Neural cell (in vitro differentiated cells): ENCODE results near the gene PFDN2. TPM values are rescaled to one million over a fixed set of nuclear protein-coding genes. Genes with fewer than 3 reads are reported as not detected.

ENCODE experiments used
- H2AFZ ChIP-seq: fragments of 200-600, 300-800 bp; sonication (generic), shearing (Covaris generic); 2 replicates; pipeline ENCODE4 v1.6.0; 2014; ENCODE audit warnings: low read depth, mild to moderate bottlenecking, antibody characterized with exemption, low read length, moderate library complexity
- H3F3A ChIP-seq: fragments of 200-600 bp; shearing (Covaris generic); 2 replicates; pipeline ENCODE4 v1.6.1; 2016; ENCODE audit warnings: mild to moderate bottlenecking, moderate library complexity, mixed read lengths, antibody characterized with exemption, low read length; ENCODE audit not compliant: insufficient read depth, poor library complexity, severe bottlenecking
- H3K27ac ChIP-seq: fragments of 200-600, 300-800 bp; sonication (generic), shearing (Covaris generic); 2 replicates; pipeline ENCODE4 v1.5.1; 2014; ENCODE audit warnings: mild to moderate bottlenecking, low read length, moderate library complexity
- H3K27me3 ChIP-seq: fragments of 300-800, 200-600 bp; sonication (generic), shearing (Covaris generic); 2 replicates; pipeline ENCODE4 v1.6.0; 2014; ENCODE audit warnings: mild to moderate bottlenecking, low read depth, low read length, moderate library complexity; ENCODE audit not compliant: insufficient read depth
- H3K36me3 ChIP-seq: fragments of 300-800, 200-600 bp; sonication (generic), shearing (Covaris generic); 2 replicates; pipeline ENCODE4 v1.5.1; 2014; ENCODE audit warnings: mild to moderate bottlenecking, antibody characterized with exemption, low read length, moderate library complexity; ENCODE audit not compliant: insufficient read depth
- H3K4me2 ChIP-seq: fragments of 300-800, 200-600 bp; sonication (generic), shearing (Covaris generic); 2 replicates; pipeline ENCODE4 v1.6.0; 2014; ENCODE audit warnings: mild to moderate bottlenecking, low read length
- H3K4me3 ChIP-seq: fragments of 300-800, 200-600 bp; sonication (generic), shearing (Covaris generic); 2 replicates; pipeline ENCODE4 v1.5.1; 2014; ENCODE audit warnings: mild to moderate bottlenecking, low read length, moderate library complexity
- H3K79me2 ChIP-seq: fragments of 200-600 bp; shearing (Covaris generic); replicated peaks from 2 replicates; pipeline ENCODE4 v1.6.0; 2014; ENCODE audit warnings: mild to moderate bottlenecking, low read length, moderate library complexity; ENCODE audit not compliant: insufficient read depth
- H3K9ac ChIP-seq: fragments of 300-800, 200-600 bp; sonication (generic), shearing (Covaris generic); 2 replicates; pipeline ENCODE4 v1.6.1; 2016; ENCODE audit warnings: mild to moderate bottlenecking, low read length, mixed read lengths
- H3K9me2 ChIP-seq: fragments of 200-600 bp; shearing (Covaris generic); 2 replicates; pipeline ENCODE4 v1.6.1; 2016; ENCODE audit warnings: mild to moderate bottlenecking, low read length, mixed read lengths; ENCODE audit not compliant: insufficient read depth
- H3K9me3 ChIP-seq: fragments of 200-600, 300-800 bp; sonication (generic), shearing (Covaris generic); 2 replicates; pipeline ENCODE4 v1.6.1; 2016; ENCODE audit warnings: mild to moderate bottlenecking, mixed run types, low read length, moderate library complexity, mixed read lengths
- H4K20me1 ChIP-seq: fragments of 200-600 bp; shearing (Covaris generic); 2 replicates; pipeline ENCODE4 v1.6.1; 2016; ENCODE audit warnings: mild to moderate bottlenecking, mixed run types; ENCODE audit not compliant: insufficient read depth
- EP300 ChIP-seq: fragments of 450-650 bp; conservative IDR thresholded peaks from 2 replicates; pipeline ENCODE4 v1.6.1; 2014; ENCODE audit warnings: antibody characterized with exemption, mild to moderate bottlenecking, moderate library complexity; ENCODE audit not compliant: poor library complexity, severe bottlenecking
- EZH2 ChIP-seq: fragments of 200-600, 300-800 bp; shearing (Covaris generic), sonication (generic); IDR thresholded peaks from 2 replicates; pipeline ENCODE4 v1.6.1; 2014; ENCODE audit warnings: antibody characterized with exemption, low read length, borderline replicate concordance, mild to moderate bottlenecking; ENCODE audit not compliant: insufficient read depth, poor library complexity, severe bottlenecking
- MXI1 ChIP-seq: fragments of 450-650 bp; conservative IDR thresholded peaks from 2 replicates; pipeline ENCODE4 v1.6.1; 2014; ENCODE audit warnings: antibody characterized with exemption, mild to moderate bottlenecking; ENCODE audit not compliant: poor library complexity, severe bottlenecking
- POLR2AphosphoS5 ChIP-seq: IDR thresholded peaks from 2 replicates; pipeline ENCODE4 v1.6.1; 2012
- RAD21 ChIP-seq: fragments of 450-650 bp; conservative IDR thresholded peaks from 2 replicates; pipeline ENCODE4 v1.6.1; 2014; ENCODE audit warnings: antibody characterized with exemption, mild to moderate bottlenecking, moderate library complexity
- TAF1 ChIP-seq: IDR thresholded peaks from 2 replicates; pipeline ENCODE4 v1.6.1; 2012; ENCODE audit warnings: low read depth
- polyA plus RNA-seq: library from polyadenylated mRNA; depleted of rRNA; stranded (reverse); fragments of >200 nt; gene quantifications from 2 replicates; pipeline ENCODE4 v1.2.3, GENCODE V29; 2014
- TF ChIP-seq, protein P1 (sequence below): fragments of 450-650 bp; IDR thresholded peaks from 2 replicates; pipeline ENCODE4 v1.5.1; 2014; ENCODE audit warnings: antibody characterized with exemption, mild to moderate bottlenecking, moderate library complexity; ENCODE audit not compliant: poor library complexity, severe bottlenecking

Gene PFDN2
- polyA plus RNA-seq, 1 donor from 2014 or later: 193 TPM

DNA sequence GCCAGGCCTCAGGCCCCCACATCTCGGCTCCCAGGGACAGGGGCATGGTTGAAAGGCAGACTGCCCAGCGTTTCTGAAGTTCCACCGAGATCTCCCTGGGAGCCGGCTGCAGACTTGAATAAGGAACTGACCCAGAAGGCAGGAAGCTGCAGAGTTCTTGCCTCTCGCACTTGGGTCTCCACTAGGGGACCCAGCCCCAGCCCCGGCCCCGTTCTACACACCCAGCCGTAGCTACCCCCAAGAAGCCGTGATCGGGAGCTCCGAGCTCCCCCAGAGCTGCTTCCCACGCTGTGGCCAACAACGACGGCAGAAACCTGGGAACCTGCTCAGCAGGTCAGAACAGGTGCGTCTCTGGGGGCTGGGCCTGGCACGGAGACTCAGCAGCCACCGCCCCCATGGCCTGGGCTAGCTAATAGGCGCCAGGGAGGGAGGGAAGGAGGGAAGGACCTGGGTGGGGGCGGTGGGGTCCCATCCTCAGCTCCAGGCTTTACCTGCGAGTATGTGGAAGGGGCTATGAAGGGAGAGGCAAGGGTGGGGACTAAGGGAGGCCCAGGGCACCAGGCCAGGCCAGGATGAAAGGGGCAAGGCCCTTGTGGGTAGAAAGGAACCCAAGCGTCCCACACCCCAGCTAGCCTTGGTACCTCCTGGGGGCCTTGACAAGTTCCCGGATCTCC, 28.4 kb downstream of the PFDN2 start, which contains the start of gene NECTIN4:
Gene NECTIN4, minus strand, starts transcription at position 308 of the 674 bp plus-strand sequence. Its CDS starts 262 bp downstream, at position 46.
- Histone ChIP-seq H2AFZ (no peak within 1 kb of the TSS), H4K20me1 (no peaks in the 10 kb centered on the region), H3K9ac (no peak within 1 kb of the TSS)

DNA sequence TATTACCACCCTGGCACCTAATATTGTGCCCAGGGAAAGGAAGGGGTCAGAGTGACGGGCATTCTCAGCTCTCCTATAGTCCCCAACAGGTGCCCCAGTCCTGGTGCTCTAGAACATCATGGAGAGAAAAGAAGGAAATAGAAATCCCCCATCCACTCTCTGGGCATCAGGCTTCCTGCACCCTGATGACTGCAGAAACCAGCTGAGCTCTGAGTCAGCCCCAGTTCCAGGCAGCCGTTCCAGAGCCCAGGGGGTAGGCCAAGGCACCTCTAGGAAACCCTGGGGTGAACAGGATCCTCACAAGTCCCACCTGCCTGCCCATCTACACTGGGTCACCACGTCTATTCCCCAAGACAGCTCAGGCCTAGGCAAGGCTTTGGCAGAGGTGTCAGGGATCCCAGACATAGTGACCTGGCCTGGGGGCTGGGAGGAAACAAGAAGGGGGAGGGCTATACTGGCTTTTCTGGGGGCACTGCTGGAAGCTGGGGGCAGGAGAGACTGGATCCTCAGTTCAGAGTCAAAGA, 29.2 kb downstream of the PFDN2 start:
- Histone ChIP-seq H4K20me1 (no peaks in the 10 kb centered on the region), H2AFZ (no peak overlapping the region), H3K27ac (no peak overlapping the region)

More for the DNA sequence above, 28.4 kb downstream of the PFDN2 start, which contains the start of gene NECTIN4:
- Histone ChIP-seq H3K4me3 (no peak within 1 kb of the TSS), H3K36me3 (no peaks in the 10 kb centered on the region), H3K27me3 (no peaks in the 10 kb centered on the region), H3K27ac (no peak within 1 kb of the TSS), H3F3A (no peaks in the 10 kb centered on the region), H3K4me2 (no peak within 1 kb of the TSS), H3K9me3 (no peaks in the 10 kb centered on the region), H3K9me2 (no peaks in the 10 kb centered on the region), H3K79me2 (no peaks in the 10 kb centered on the region)
- no peak for TF ChIP-seq TAF1
- no peak for TF ChIP-seq EP300
- TF ChIP-seq, protein P1, sequence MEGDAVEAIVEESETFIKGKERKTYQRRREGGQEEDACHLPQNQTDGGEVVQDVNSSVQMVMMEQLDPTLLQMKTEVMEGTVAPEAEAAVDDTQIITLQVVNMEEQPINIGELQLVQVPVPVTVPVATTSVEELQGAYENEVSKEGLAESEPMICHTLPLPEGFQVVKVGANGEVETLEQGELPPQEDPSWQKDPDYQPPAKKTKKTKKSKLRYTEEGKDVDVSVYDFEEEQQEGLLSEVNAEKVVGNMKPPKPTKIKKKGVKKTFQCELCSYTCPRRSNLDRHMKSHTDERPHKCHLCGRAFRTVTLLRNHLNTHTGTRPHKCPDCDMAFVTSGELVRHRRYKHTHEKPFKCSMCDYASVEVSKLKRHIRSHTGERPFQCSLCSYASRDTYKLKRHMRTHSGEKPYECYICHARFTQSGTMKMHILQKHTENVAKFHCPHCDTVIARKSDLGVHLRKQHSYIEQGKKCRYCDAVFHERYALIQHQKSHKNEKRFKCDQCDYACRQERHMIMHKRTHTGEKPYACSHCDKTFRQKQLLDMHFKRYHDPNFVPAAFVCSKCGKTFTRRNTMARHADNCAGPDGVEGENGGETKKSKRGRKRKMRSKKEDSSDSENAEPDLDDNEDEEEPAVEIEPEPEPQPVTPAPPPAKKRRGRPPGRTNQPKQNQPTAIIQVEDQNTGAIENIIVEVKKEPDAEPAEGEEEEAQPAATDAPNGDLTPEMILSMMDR: no peak
- no peak for TF ChIP-seq MXI1
- TF ChIP-seq POLR2AphosphoS5: no peak

DNA sequence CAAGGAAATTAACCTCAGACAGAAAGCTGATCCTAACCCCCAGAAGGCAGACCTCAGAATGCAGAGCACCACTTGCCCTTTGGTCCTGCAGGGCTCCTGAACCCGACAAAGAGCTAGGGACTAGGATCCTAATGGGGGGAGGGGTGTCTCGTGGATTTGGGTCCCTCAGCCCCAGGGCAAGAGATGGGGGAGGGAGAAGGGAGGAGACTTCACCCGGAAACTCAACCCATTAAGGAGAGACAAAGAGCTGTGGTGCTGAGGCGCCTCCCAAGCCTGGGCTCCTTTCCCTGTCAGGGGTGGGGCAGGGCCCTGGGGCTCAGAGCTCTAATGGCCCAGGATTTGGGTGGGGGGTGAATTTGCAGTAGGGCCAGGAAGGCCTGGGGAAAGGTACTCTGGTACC, 31.4 kb downstream of the PFDN2 start:
- H3K79me2 ChIP-seq: no peaks in the 10 kb centered on the region
- TF ChIP-seq EZH2 (no peak), TAF1 (no peak), MXI1 (no peak)
- H2AFZ ChIP-seq: no peak overlapping the region
- no peaks in the 10 kb centered on the region for H3K9me3 ChIP-seq
- no peak overlapping the region for H3K9ac ChIP-seq
- no peak overlapping the region for H3K4me2 ChIP-seq
- H3K4me3 ChIP-seq: no peak overlapping the region
- no peaks in the 10 kb centered on the region for H3K9me2 ChIP-seq
- H4K20me1 ChIP-seq: no peaks in the 10 kb centered on the region
- H3F3A ChIP-seq: no peaks in the 10 kb centered on the region
- no peaks in the 10 kb centered on the region for H3K36me3 ChIP-seq
- no peaks in the 10 kb centered on the region for H3K27me3 ChIP-seq
- H3K27ac ChIP-seq: no peak overlapping the region

More for the DNA sequence above, 29.2 kb downstream of the PFDN2 start:
- H3K4me2 ChIP-seq: no peak overlapping the region
- TF ChIP-seq, protein P1: no peak
- no peak for TF ChIP-seq RAD21
- no peaks in the 10 kb centered on the region for H3K9me3 ChIP-seq
- H3F3A ChIP-seq: no peaks in the 10 kb centered on the region
- no peaks in the 10 kb centered on the region for H3K9me2 ChIP-seq
- no peaks in the 10 kb centered on the region for H3K79me2 ChIP-seq
- no peaks in the 10 kb centered on the region for H3K27me3 ChIP-seq
- no peak overlapping the region for H3K4me3 ChIP-seq
- no peak overlapping the region for H3K9ac ChIP-seq
- no peaks in the 10 kb centered on the region for H3K36me3 ChIP-seq
